HG03025 (cell line): ENCODE measurements around the gene UBQLN1.
"Not testable (repeated sequence)": the region's sequence is repeated elsewhere in the genome, so short reads cannot be mapped to it uniquely, and the experiment has no call there.

ENCODE experiments used
- ATAC-seq: cut with Tn5 transposase; IDR thresholded peaks from one replicate; pipeline ENCODE4 v1.9.1; 2021; ENCODE audit warnings: mild to moderate bottlenecking, moderate library complexity; ENCODE audit not compliant: unreplicated experiment, low FRiP score

Gene UBQLN1

GRCh38 chr9:83707768-83708514 lies at the start of gene UBQLN1:
Gene UBQLN1, minus strand, starts transcription at chr9:83707958. Its CDS starts 279 bp downstream, at chr9:83707679.
- ATAC-seq: peak; percentile 81

- ATAC-seq: peak; percentile 68
These were observed 46.7 kb upstream of the UBQLN1 start for GRCh38 chr9:83754383-83754977.

- ATAC-seq: no peak
These were observed 41.9 kb upstream of the UBQLN1 start for GRCh38 chr9:83749706-83750105.

DNA sequence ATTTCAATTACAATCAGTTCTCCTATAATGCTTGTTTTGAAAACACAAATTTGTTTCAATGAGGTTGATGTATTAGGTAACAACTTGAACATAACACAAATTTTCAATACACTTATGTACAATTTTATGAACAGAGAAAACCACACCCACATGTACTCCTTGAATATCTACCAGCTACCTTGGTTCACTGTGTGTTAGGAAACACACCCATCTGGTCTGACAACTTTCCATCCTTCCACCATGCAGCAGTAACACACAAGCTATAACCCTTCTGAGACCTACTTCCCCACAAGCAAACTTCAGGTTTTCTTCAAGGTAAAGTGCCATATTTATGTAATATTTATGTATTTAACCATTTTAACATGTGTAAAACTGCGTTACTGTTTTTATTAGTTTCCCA lies 36.4 kb upstream of the UBQLN1 start:
- no peak for ATAC-seq

DNA sequence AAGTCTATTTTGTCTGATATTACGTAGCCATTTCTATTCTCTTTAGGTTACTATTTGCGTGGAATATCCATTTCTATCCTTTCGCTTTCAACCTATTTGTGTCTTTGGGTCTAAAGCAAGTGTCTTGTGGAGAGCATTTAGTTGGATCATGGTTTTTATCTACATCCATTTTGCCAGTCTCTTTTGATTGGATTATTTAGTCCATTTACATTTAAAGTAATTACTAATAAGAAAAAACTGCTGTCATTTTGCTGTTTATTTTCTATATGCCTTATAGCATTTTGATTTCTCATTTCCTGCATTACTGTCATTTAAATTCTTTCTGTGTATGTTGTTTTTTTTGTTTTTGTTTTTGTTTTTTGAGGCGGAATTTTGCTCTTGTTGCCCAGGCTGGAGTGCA lies 26.0 kb upstream of the UBQLN1 start:
- no peak for ATAC-seq

GRCh38 chr9:83728591-83729368 lies 21.0 kb upstream of the UBQLN1 start:
- not testable (repeated sequence) for ATAC-seq

GRCh38 chr9:83724436-83724835 lies 16.7 kb upstream of the UBQLN1 start:
- no peak for ATAC-seq

GRCh38 chr9:83722726-83723495 lies 15.2 kb upstream of the UBQLN1 start:
- no peak for ATAC-seq

DNA sequence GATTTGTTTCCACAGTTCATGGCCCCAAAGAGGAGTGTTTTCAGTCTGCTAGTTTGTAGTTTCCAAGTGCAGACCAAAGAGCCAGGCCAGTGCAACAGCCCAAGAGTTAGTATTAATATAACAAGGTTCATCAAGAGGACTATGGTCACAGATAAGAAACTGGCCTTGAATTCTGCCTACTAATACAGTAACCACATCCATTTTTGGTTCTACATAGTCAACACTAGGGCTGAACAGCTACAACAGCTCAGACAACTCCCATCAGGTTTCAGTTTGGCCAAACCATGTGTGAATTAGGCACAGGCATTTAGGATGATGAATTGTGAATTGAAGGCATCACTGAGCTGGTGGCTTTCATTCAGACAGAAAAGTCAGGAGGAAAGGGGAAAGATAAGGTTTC lies 13.8 kb upstream of the UBQLN1 start:
- ATAC-seq: no peak

DNA sequence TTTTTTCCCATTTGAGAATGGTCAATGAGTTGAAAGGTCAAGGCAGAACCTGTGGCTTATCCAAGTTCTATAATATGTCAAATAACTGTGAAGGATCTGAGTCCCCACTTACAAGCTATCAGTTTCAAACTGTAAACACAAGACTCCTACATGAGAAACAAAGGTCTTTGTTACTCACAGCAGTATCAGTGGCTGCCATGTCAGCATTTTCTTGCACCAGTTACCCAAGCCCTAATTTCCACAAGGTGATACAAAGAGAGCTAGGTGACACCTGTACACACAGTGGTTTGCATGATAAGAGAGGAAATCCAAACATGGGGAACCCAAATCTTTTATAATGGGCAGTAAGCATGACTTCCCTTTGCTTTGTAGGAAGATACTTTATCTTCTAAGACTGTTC lies 8.0 kb upstream of the UBQLN1 start:
- no peak for ATAC-seq

DNA sequence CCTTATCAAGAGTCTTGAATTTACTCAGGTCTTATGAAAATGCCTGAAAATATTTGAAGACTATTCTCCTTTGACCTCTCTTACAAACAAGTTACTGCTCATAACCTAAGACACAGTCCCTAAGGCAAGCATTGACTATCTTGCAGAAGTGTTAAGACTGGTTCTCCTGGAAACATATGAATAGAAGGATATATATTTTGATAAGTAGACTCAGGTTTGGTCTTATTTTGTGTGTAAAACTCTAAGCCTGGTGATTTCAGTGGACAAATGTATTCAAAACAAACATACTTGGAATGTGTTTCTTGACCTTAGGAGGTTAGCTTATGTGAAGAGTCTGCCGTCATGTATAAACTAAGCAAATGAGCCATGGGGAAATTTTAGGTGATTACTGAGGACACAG lies 7.5 kb upstream of the UBQLN1 start:
- no peak for ATAC-seq

DNA sequence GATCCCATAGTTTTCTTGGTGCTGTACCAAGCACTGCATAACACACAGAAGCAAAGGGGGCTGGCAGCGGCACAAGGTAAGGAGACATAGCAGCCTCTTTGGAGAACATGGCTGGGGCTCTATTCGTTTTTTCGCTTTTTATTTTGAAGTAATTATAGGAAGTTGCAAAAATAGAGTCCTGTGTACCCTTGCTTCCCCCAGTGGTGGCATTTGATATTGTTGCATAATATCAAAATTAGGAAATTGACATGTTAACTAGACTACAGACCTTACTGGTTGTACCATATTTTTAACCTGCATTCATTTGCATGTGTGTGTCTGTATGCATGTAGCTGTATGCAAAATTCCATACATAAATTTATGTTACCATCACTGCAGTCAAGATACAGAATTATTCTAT lies 6.6 kb upstream of the UBQLN1 start:
- ATAC-seq: no peak

DNA sequence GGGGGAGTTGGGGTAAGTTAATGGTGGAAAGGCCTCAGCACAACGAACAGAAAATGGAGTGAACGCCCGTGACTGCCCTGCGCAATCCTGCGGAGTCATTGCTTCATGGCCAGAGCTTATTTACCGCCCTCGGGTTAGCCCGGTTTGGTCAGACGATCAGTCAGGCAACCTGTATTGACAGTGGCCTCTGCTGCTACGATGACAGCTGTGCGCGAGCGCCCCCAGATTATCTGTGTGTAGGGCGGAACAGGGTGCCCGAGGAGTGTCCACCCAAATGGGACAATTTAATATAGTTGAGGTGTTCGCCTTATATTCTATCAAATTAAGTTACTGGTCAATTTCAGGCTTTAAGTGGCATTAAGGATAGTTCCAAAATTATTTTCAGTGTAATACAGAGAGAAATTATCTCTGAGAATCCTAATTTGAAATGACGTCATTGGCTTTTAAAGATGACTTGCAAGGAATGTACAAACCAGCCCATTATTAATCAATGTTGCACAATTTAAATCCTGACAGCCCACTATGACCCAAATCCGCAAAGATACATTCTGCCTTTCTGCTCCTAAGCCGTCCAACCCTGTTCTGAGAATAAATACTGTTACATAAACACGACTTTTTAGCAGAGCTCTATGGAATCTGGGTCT lies 879 bp upstream of the UBQLN1 start:
- ATAC-seq: peak; percentile 50

DNA sequence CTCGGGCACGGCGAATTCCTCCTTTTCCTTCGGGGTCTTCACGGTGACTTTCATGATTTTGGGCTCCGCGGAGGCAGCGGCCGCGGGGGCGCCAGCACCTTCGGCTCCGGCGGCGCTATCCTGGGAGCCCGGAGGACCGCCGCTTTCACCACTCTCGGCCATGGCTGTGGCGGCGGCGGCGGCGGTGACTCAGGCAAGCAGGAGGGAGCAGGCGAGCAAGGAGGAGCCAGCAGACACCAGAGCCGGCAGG lies 315 bp downstream of the UBQLN1 start:
- ATAC-seq: peak; percentile 38

GRCh38 chr9:83706676-83707517 lies 861 bp downstream of the UBQLN1 start:
- peak; percentile 17 for ATAC-seq

DNA sequence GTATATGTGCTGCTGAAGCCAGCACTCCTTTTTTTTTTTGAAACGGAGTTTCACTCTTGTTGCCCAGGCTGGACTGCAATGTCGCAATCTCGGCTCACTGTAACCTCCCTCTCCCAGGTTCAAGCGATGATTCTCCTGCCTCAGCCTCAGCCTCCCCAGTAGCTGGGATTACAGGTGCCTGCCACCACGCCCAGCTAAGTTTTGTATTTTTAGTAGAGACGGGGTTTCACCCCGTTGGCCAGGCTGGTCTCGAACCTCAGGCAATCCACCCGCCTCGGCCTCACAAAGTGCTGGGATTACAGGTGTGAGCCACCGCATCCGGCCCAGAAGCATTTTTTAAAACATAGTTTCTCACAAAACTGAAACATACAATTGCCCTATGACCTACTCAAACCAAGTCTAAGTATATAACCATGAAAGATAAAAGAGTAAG lies 2.5 kb downstream of the UBQLN1 start:
- ATAC-seq: not testable (repeated sequence)

- ATAC-seq: no peak
These were observed 6.0 kb downstream of the UBQLN1 start for GRCh38 chr9:83701769-83702168.

DNA sequence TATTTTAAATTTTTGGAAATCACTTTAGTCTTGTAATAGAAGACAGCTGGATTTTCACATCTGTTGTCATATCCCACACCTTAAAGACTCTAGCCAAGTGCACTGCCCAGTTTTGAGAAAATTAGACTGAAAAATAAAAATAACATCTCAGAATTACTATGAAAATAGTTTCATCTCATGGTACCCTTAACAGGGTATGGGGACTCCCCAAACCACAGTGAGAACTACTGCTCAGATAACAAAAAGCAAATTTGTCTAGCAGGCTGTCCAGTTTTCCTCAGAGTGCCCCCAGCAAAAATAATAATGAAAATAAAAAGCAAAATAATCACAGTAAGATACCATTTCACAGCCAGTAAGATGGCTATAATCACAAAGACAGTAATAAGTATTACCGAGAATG lies 6.5 kb downstream of the UBQLN1 start:
- no peak for ATAC-seq

- peak; percentile 68 for ATAC-seq
These were observed 8.1 kb downstream of the UBQLN1 start for GRCh38 chr9:83699615-83700014.
